HG03521 (cell line): ENCODE measurements around the gene ABCB4.

Experiments
- ATAC-seq: cut with Tn5 transposase; IDR thresholded peaks from one replicate; pipeline ENCODE4 v1.9.1; 2021; ENCODE audit warnings: mild to moderate bottlenecking, moderate library complexity; ENCODE audit not compliant: unreplicated experiment

Gene ABCB4

DNA sequence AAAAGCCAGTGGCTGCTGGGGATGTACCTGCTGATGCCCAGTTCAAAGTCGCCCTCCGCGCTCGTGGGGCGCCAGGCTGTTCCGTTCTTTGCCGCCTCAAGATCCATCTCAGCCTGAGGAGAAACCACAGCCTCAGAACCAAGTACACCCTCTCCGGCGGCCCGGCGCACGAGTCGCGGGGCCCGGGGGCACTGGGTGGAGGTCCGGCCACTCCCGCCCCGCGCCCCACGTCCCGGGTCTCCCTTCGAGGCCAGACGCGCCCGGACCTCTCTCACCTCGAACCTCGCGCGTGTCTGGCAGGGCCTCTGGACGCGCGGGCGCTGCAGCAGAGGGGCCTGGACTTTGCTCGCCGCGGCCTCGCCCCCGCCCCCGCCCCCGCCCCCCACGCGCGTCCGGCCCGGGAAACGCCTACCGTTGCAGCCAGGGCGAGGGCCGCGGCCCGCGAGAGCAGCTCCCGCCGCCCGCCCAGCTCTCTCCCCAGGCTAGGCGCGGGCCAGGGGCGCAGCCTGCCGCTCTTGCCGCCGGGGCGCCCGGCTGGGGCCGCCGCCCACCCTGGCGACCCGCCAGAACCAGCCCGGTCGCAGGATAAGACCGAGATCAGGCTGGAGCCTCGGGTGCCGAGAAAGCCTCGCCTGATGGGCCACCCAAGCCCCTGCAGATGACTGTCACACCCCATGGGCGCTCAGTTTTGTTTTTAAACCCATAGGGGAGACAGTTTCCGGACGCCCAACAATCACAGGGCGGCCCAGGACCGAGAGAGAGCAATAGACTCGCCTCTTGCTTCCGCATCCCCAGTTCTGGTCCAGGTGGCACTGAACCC, at the start of gene ABCB4:
TSS of gene ABCB4 (minus strand) at position 322 of the 820 bp plus-strand sequence. CDS start at position 107, 215 bp downstream.
- peak; percentile 29 for ATAC-seq

GRCh38 chr7:87518735-87519134, 43.3 kb upstream of the ABCB4 start:
- no peak for ATAC-seq

DNA sequence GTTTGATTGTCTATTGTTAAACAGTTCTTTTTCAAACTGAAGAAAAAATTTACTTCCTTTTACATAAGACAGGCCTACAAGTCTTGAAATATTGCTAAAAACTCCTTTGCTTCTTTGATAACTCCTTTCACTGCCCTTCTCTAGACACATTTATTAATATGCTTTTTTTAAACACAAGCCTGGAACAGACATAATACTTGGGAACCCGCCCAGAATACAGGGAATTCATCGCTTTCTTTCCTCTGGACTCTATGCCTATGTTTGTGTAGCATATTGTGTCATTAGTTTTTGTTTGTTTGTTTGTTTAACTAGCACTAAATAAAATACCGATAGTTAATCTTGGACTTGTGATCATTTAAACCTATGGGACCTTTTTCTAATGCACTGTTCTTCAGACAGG, 42.4 kb upstream of the ABCB4 start:
- ATAC-seq: no peak

GRCh38 chr7:87517136-87517815, 41.8 kb upstream of the ABCB4 start:
- ATAC-seq: no peak

DNA sequence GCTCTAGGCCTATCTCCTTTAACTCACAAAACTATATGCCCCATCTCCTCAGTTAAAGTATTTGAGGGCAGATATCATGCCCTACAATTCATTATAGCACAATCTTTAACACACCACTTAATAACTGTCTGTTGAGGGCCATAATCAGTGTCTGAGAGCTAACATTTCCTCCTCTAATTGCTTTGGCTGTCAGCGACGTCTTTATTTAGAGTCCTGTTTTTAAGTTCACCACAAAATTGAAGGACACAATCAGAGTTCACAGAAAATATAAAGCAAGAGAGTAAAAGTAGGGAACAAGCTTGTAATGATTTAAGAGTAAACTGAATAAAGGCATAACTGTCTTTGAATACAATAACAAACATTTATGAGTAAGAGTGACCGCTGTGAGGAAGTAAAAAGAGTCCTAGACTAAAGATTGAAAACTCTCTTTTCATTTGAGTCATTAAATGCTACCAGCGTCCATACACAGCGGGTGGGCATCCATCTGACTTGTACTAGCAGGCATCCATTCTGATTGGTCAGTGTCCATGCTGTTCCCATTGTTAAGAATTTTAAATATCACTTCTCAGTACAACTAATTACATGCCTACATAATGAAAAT, 38.4 kb upstream of the ABCB4 start:
- ATAC-seq: no peak

DNA sequence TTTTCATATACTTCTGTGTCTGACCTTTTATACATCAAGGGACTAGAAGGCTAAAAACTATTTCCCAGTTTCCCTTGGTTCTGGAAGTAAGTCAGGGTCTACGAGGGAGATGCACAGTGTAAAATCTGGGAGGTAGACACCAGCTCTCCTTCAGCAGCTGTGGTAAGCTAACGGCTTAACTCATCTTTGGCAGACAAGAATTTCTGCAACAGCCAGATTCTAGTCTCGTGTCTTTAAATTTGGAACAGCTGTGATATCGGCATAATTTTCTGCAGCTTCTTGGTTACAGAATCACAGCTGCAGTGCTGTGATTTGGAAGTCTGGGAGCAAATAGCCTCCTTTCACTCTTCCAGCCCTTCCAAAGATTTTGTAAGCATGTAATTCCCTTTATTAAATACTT, 37.4 kb upstream of the ABCB4 start:
- ATAC-seq: no peak

DNA sequence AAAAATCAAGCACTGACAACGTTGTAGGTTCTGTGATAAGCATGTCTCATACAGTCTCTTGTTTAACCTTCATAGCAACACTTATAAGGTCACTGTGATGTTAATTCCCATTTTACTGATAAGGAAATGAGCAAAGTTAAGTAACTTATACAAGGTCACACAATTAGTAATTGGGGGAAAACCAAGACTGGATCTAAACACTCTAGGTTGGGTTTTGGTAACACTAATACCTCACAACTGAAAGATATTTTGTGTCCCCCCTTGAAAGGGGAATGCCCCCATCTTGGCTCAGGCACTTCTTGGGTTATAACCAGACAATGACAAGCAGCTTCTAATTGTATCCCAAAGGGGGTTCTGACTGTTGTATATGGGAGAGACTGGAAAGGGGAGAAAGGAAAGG, 36.0 kb upstream of the ABCB4 start:
- no peak for ATAC-seq

- no peak for ATAC-seq
These were observed 35.0 kb upstream of the ABCB4 start for GRCh38 chr7:87510411-87510875.

DNA sequence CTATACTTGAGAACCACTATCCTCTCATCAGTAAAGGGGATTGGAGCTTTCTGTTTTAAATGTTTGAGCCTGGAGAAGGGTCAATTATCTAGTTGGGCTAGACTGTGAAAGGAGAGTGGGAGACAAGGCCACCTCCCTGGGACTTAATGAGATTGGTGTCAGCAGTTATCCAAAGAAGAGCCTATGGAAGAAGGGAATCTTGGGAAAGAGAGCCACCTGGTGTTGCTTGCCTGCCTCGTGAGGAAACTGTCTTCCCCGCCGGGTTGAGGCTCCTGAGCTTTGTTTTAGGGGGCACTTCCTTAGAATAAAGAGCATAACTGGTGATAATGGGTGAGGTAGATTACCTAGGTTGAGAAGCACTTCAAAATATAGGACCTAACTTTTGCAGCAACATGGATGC, 32.0 kb upstream of the ABCB4 start:
- ATAC-seq: no peak

DNA sequence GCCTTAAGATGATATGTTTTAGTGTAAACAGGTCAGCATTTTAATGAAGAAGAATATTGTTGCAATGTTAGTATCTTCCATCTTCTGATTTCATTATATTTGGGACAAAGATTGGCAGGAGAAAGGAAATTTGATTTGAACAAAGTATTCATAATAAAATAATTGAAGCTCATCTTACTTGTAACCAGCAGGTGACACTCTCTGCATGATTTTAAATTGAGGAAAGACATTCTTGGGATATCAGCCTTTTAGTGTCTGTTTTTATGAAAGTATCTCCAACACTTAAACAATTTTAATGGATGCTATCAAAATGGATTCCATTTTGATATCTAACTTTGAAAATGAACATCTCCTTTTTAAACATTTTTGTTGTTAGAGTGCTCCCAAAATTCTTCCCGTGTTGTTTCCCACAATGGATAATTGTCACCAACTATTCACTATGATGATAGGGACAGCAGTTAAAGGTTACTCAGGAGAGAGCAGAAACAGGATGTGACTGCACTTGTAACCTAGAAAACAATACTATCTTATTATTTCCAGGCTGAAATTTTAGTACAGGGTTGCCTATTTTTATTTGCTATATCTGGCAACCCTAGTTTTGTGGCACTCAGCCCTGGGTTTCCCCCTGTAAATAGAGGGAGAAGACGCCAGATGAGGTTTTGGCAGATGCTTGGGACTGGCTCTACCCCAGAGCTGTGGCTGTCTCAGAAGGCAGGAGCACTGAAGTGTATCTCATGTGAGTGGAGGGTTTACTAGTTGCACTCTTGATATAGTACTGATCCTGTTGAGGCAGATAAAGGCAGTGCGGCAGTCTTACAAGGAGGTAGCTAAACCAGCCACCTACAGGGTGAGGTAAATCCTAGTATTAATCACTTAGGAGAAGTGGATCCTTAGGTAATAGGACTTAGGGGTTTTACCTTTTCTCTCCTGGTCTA, 31.0 kb upstream of the ABCB4 start:
- no peak for ATAC-seq

DNA sequence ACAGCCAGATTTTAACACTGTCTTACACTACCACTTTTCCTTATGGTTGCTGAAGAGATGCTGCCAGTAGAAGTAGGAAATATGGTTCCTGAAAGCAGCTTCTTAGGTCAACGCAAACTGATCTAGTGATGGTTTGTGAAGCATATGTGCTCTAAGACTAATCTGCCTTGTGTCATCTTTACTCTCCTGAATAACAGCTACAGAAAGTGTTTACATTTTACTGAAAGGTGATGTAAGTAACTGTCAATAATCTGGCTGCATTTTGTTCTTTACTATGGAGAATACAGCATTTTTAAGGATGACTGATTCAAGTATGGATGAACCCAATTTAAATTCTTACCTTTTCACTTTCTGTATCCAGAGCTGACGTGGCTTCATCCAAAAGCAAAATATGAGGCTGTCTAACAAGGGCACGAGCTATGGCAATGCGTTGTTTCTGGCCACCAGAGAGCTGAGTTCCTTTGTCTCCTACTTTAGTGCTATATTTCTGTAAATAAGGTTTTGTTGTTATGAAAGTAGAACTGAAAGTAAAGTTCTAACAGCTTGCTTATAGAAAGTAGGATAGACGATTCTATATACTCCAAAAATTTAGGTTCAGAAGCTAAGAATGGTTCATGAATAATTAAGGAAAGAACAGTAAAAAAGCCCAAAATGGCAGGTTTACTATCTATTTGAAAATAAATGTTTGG, 30.2 kb upstream of the ABCB4 start:
- ATAC-seq: no peak

- ATAC-seq: no peak
These were observed 29.6 kb upstream of the ABCB4 start for GRCh38 chr7:87505122-87505521.

- ATAC-seq: no peak
These were observed 24.0 kb upstream of the ABCB4 start for GRCh38 chr7:87499494-87499893.

DNA sequence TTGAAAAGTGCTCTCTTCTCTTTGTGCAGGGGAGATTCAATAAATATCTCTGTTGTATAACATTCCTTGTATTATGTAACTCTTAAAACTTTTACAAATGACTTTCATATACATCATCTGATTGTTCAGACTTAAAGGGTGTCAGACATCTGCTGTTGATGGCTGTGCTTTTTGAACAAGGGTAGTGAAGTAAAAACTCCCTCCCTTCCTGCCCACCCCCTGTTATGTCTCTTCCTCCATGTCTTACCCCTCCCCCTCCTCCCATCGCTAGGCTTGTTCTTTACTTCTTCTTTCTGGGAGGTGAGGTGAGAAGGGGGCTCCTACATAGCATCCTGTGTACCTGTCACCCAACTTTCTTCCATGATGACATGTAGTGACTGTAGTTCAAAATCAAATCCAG, 23.4 kb upstream of the ABCB4 start:
- ATAC-seq: no peak

- ATAC-seq: no peak
These were observed 22.0 kb upstream of the ABCB4 start for GRCh38 chr7:87497482-87497881.

DNA sequence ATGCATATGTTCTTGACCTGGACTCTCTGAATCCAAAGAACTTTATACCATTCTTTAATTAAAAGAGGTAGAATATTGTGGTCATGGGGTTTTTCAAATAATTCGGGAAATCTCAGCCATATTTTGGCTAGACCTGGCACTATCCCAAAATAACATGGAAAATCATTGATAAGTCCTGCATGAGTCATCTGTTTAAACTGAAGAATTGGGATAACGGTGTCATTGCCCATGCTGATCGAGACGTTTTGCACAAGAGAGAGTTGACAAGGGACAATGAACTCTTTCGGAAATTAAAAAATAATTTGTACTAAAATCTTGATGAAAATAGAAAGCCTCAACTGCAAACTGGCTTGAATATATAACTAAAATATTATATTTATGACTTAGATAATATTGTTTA, 19.9 kb upstream of the ABCB4 start:
- ATAC-seq: no peak

DNA sequence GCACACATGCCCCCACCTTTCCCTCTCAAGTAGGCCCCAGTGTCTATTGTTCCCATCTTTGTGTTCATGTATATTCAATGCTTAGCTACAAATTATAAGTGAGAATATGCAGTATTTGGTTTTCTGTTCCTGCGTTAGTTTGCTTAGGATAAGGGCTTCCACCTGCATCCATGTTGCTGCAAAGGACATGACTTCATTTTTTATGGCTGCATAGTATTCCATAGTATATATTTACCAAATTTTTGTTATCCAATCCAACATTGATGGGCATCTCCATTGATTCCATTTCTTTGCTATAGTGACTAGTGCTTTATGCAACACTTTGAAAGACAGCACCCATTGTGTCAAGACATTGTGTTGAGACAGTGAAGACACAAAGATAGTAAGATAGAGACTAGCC, 19.0 kb upstream of the ABCB4 start:
- no peak for ATAC-seq

- no peak for ATAC-seq
These were observed 7.7 kb upstream of the ABCB4 start for GRCh38 chr7:87483131-87483530.

- no peak for ATAC-seq
These were observed 6.6 kb upstream of the ABCB4 start for GRCh38 chr7:87482115-87482514.

DNA sequence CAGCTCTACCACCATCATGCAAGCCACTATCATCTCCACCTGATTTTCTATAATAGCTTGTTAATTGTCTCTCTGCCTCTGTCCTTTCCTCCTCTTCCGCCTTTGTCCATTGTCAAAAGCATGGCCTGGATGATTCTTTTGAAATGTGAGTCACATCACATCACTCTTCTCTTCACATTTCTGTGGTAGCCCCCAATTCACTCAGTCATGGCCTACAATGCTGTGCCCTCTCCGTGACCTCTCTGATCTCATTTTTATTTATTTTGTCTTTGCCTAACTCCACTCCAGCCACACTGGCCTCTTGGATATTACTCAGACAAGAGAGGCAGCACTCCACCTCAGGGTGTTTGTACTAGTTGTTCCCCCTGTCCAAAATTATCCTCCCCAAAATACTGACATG, 4.9 kb upstream of the ABCB4 start:
- ATAC-seq: no peak
